Measurements from ENCODE around the gene RAPGEF4. TPM values are rescaled to one million over a fixed set of nuclear protein-coding genes. Genes with fewer than 3 reads are reported as not detected.

The RAPGEF4 gene
- total RNA-seq, 4 donors from 2014 or later = 2.8 to 73.4 (median 6.9) TPM

DNA sequence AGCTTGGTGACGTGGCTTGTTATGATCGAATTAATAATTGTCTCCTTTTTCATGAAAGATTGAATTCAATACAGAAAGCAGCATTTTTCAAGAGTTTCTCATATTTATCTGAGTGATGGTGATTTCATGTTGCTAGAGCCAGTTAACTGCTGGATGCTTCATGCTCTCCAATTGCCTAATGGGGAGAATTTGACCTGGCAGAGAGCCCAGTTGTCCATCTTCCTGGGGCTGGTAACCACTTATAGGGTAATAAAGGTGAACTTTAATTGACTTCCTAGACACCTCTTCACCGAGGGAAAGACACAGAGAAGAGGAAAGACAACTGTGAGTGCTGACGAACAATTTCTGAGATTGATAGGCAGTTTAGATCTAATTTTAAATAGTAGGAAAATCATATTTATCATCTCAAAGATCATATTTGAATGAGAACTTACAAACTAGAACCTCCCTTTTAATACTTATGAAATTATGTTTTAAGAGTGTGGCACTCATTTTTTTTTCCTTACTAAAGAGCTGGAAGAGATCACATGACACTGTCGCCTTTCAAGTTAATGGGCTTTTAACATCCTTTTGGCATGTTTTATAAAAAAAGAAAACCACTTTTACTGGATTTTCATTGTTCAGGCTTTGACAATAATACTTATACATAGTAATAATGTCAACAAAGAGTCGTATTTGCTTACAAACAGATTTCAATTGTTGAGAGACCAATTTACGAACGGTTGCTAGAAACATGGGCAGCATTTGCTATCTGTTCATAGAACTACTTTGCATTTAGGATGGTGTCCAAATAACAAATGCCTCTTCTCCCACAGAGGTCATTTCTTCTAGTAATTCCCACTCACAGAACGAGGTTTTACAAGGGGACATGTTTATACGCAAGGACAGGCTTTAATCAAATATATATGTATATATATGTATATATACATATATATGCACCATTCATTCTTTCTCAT lies 153.3 kb downstream of the RAPGEF4 start:
- TF ChIP-seq POLR2A (IDR thresholded peaks at IDR 0.05) = no peak
- TF ChIP-seq, protein P1, sequence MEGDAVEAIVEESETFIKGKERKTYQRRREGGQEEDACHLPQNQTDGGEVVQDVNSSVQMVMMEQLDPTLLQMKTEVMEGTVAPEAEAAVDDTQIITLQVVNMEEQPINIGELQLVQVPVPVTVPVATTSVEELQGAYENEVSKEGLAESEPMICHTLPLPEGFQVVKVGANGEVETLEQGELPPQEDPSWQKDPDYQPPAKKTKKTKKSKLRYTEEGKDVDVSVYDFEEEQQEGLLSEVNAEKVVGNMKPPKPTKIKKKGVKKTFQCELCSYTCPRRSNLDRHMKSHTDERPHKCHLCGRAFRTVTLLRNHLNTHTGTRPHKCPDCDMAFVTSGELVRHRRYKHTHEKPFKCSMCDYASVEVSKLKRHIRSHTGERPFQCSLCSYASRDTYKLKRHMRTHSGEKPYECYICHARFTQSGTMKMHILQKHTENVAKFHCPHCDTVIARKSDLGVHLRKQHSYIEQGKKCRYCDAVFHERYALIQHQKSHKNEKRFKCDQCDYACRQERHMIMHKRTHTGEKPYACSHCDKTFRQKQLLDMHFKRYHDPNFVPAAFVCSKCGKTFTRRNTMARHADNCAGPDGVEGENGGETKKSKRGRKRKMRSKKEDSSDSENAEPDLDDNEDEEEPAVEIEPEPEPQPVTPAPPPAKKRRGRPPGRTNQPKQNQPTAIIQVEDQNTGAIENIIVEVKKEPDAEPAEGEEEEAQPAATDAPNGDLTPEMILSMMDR (IDR thresholded peaks at IDR 0.05) = no peak
- Histone ChIP-seq H3K4me1 (no peaks in the 10 kb centered on the region), H3K27ac (no peak overlapping the region), H3K27me3 (no peaks in the 10 kb centered on the region), H3K4me3 (no peak overlapping the region), H3K9me3 (no peaks in the 10 kb centered on the region), H3K36me3 (no peaks in the 10 kb centered on the region)
- DNase-seq = no peak

DNA sequence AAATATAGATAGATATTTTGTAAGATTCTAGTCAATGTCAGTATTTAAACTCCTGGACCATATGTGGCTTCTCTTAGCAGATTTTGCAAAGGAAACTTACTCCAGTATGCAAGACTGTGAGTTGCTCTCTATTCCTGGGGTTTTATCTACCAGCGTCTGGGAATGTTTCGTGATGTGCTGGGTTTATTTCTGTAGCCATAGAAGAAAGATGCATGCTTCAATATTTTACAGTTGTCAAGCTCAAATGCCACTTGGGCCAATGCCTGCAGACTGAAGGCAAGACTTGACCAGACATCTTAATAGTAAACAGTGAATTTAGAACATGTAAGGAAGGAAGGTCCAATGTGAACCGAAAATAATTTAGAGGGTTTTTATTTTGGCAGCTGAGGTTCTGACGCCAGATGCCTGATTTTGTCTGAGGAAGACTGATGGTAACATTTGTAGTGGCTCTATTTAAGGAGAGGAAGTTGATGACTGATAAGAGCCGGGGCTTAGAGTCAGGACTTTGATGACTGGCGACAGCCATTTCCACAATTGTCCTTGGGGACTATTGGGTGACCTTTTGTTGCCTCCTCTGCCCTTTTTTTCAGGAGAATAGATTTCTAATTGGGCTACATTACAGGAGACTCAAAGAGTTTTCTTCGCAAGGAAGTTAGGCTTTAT lies 154.3 kb downstream of the RAPGEF4 start:
- Histone ChIP-seq H3K4me3 (no peak overlapping the region), H3K4me1 (no peaks in the 10 kb centered on the region), H3K27me3 (no peaks in the 10 kb centered on the region), H3K36me3 (no peaks in the 10 kb centered on the region), H3K9me3 (no peaks in the 10 kb centered on the region), H3K27ac (no peak overlapping the region)
- TF ChIP-seq, protein P1 (IDR thresholded peaks at IDR 0.05) = no peak
- no peak for TF ChIP-seq POLR2A (IDR thresholded peaks at IDR 0.05)
- no peak for DNase-seq

DNA sequence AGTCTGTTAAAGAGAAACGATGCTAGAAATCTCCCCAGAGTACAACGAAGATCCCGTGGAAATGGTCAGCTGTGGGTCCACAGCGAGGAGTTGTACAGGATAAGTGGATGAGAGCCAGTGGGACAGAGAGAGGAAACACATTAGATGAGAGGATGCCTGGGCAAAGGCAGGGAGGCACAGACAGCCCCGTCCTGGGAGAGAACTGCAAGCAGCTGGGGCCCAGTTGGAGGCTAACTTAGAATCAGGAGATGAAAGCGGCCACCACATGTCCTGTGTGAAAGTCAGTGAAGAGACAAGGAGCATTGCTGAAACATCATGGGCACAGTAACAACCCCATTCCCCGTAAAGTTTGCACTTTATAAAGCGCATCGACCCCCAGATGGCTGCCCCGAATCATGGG lies 157.5 kb downstream of the RAPGEF4 start:
- Histone ChIP-seq H3K9me3 (no peaks in the 10 kb centered on the region), H3K27me3 (no peaks in the 10 kb centered on the region), H3K4me1 (no peaks in the 10 kb centered on the region), H3K4me3 (no peak overlapping the region), H3K36me3 (no peaks in the 10 kb centered on the region), H3K27ac (no peak overlapping the region)
- TF ChIP-seq, protein P1 (IDR thresholded peaks at IDR 0.05) = no peak
- no peak for TF ChIP-seq POLR2A (IDR thresholded peaks at IDR 0.05)
- no peak for DNase-seq

DNA sequence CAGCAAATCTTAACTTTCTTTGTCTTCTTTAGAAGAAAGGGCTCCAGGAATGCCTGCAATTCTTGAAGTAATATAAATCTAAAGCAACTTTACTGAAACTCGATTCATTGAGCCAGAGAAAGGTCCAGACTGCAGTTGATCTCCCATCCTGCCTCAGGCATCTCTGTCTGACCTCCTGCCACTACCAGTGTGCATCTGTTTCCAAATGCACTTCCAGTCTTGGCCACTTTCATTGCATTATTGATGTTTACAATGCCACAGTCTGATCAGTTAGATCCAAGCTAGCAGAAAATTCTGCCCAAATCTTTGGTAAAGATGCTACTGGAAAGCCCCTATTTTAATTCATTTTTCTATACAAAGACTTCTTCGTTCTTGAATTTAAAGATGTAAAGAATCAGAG lies 158.0 kb downstream of the RAPGEF4 start:
- Histone ChIP-seq H3K4me1 (no peaks in the 10 kb centered on the region), H3K4me3 (no peak overlapping the region), H3K36me3 (no peaks in the 10 kb centered on the region), H3K27ac (no peak overlapping the region), H3K9me3 (no peaks in the 10 kb centered on the region), H3K27me3 (no peaks in the 10 kb centered on the region)
- DNase-seq = no peak
- TF ChIP-seq, protein P1 (IDR thresholded peaks at IDR 0.05) = no peak
- TF ChIP-seq POLR2A (IDR thresholded peaks at IDR 0.05) = no peak

DNA sequence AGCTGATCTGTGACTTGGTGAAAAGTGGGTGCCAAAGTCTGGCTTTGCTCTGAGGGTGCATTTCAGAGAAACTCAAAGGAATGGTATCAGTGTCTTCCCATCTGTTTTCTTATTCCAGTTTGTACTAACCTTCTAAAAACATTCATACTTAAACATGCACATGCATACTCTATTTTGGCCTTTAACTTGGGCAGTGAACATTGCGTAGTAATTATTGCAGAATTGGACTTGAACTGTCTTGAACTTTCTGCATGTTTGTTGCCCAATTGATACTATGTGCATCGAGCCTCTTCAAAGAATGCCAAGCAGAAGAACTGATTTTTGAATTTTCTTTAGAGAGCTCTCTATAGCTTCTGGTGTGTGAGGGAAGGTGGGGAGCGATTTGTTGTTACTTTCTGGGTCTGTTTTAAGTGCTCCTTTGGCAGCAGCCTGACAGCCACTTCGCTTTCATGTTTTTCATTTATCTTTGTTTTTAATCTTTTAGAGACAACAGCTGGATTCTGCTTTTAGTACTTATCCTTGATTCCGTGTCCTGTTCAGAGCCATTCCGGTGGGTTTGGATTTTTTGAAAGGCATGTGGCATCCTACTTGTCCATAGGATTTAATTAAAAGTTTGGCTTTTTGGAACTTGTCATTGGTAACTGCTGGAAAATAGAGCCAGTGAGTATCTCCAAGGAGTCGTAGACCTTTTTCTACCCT lies 159.2 kb downstream of the RAPGEF4 start:
- TF ChIP-seq, protein P1 (IDR thresholded peaks at IDR 0.05) = no peak
- no peak for TF ChIP-seq POLR2A (IDR thresholded peaks at IDR 0.05)
- no peaks in the 10 kb centered on the region for H3K4me1 ChIP-seq
- no peaks in the 10 kb centered on the region for H3K9me3 ChIP-seq
- no peaks in the 10 kb centered on the region for H3K36me3 ChIP-seq
- no peak for DNase-seq
- H3K27ac ChIP-seq = no peak overlapping the region
- H3K4me3 ChIP-seq = no peak overlapping the region
- H3K27me3 ChIP-seq = no peaks in the 10 kb centered on the region

Measured in Peyer's patch (tissue), 4 donors.